Esophagus muscularis mucosa (tissue), 4 donors: Measurements from ENCODE around the gene TPRN. TPM values are rescaled to one million over a fixed set of nuclear protein-coding genes. Genes with fewer than 3 reads are reported as not detected.

Experiments used
- DNase-seq: peaks from one replicate; pipeline ENCODE4 v3.0.0-alpha.2; 2017; ENCODE audit errors: extremely low spot score
- H3K27ac ChIP-seq, 4 donors: fragments of 200-600 bp; sonication (generic); replicated peaks in 1 of 4; 1 replicate in 3 of 4; 2 replicates in 1 of 4; pipeline ENCODE4 v1.5.1; 2016 to 2019; ENCODE audit warnings: mild to moderate bottlenecking in 1 of 4
- H3K27me3 ChIP-seq, 4 donors: fragments of 200-600 bp; sonication (generic); one replicate each; pipeline versions ENCODE4 v1.5.1 to v1.6.0; 2016 to 2019
- H3K36me3 ChIP-seq, 4 donors: fragments of 200-600 bp; sonication (generic); one replicate each; pipeline ENCODE4 v1.5.1; 2016 to 2019
- H3K4me1 ChIP-seq, 4 donors: fragments of 200-600 bp; sonication (generic); one replicate each; pipeline ENCODE4 v1.5.1; 2016 to 2019
- H3K4me3 ChIP-seq, 4 donors: fragments of 200-600 bp; sonication (generic); 1 replicate in 2 of 4; 2 replicates in 2 of 4; pipeline ENCODE4 v1.5.1; 2016 to 2019; ENCODE audit warnings: mild to moderate bottlenecking in 4 of 4, moderate library complexity in 1 of 4
- H3K9me3 ChIP-seq, 4 donors: fragments of 200-600 bp; sonication (generic); 1 replicate in 3 of 4; 2 replicates in 1 of 4; pipeline ENCODE4 v1.5.1; 2016 to 2019
- CTCF ChIP-seq, 3 experiments: fragments of 200-600 bp in 2 of 3; fragments of 450-650 bp in 1 of 3; sonication (generic) in 2 of 3; IDR thresholded peaks; one replicate each; pipeline ENCODE4 v1.5.1; 2017 to 2019; ENCODE audit warnings: antibody characterized with exemption in 3 of 3, mild to moderate bottlenecking in 2 of 3, moderate library complexity in 1 of 3
- EP300 ChIP-seq: sonication (generic); formaldehyde crosslinking; IDR thresholded peaks from one replicate; pipeline ENCODE4 v1.6.1; 2017; ENCODE audit warnings: antibody characterized with exemption
- POLR2A ChIP-seq: fragments of 450-650 bp; IDR thresholded peaks from one replicate; pipeline ENCODE4 v1.6.1; 2017; ENCODE audit warnings: antibody characterized with exemption, moderate library complexity, mild to moderate bottlenecking, low read depth
- POLR2AphosphoS5 ChIP-seq, 2 donors: sonication (generic); formaldehyde crosslinking; IDR thresholded peaks; one replicate each; pipeline ENCODE4 v1.6.1; 2017; ENCODE audit warnings: antibody characterized with exemption in 2 of 2
- WGBS: methylation state at CpG from one replicate; pipeline ENCODE4 v1.1.5; 2018; 5-methylcytosine and 5-hydroxymethylcytosine counted together
- intact Hi-C: fragments of 100-400 bp; cut with DNase I; formaldehyde crosslinking; loops from one replicate; pipeline ENCODE4 v1.15.1; 2023
- total RNA-seq, 4 donors: library from RNA; depleted of rRNA; stranded (reverse); fragments of >200 nt; gene quantifications; one replicate each; pipeline versions ENCODE4 v1.1.0 to v1.2.1, GENCODE V29; 2016

The TPRN gene
- total RNA-seq, 4 donors from 2014 or later = 4.1 to 12.6 (median 7.7) TPM

GRCh38 chr9:137228506-137228967, 28.0 kb upstream of the TPRN start:
- no peak overlapping the region for H3K4me3 ChIP-seq
- intact Hi-C loops = no loop called here
- H3K27me3 ChIP-seq = peaks cover 0 to 71% (median 44%) of the 10 kb centered on the region in 4 donors

GRCh38 chr9:137227853-137228505, 27.4 kb upstream of the TPRN start:
- no peak for DNase-seq
- TF ChIP-seq POLR2AphosphoS5 (IDR thresholded peaks at IDR 0.05) (no peak), CTCF (IDR thresholded peaks at IDR 0.05) (no peak)
- Histone ChIP-seq H3K27ac (no peak overlapping the region), H3K27me3 (peaks cover 0 to 65% (median 44%) of the 10 kb centered on the region in 4 donors), H3K4me3 (no peak overlapping the region), H3K4me1 (peaks cover 8 to 22% (median 19%) of the 10 kb centered on the region in 4 donors), H3K36me3 (no peaks in the 10 kb centered on the region), H3K9me3 (no peaks in the 10 kb centered on the region)
- intact Hi-C loops = loop anchor here (2.0 kb wide), 1 partner anchor 109 kb away; no protein-coding TSS in a partner anchor
- WGBS = 13% methylated on average over 4 of the region's 18 CpGs

More at GRCh38 chr9:137228506-137228967, 28.0 kb upstream of the TPRN start:
- 58% methylated on average over 8 of the region's 29 CpGs for WGBS
- Histone ChIP-seq H3K27ac (no peak overlapping the region), H3K9me3 (no peaks in the 10 kb centered on the region), H3K36me3 (no peaks in the 10 kb centered on the region), H3K4me1 (peaks cover 7 to 21% (median 18%) of the 10 kb centered on the region in 4 donors)
- DNase-seq = no peak
- no peak for TF ChIP-seq EP300
- TF ChIP-seq POLR2A = no peak
- TF ChIP-seq POLR2AphosphoS5 (IDR thresholded peaks at IDR 0.05) = no peak
- no peak for TF ChIP-seq CTCF (IDR thresholded peaks at IDR 0.05)

DNA sequence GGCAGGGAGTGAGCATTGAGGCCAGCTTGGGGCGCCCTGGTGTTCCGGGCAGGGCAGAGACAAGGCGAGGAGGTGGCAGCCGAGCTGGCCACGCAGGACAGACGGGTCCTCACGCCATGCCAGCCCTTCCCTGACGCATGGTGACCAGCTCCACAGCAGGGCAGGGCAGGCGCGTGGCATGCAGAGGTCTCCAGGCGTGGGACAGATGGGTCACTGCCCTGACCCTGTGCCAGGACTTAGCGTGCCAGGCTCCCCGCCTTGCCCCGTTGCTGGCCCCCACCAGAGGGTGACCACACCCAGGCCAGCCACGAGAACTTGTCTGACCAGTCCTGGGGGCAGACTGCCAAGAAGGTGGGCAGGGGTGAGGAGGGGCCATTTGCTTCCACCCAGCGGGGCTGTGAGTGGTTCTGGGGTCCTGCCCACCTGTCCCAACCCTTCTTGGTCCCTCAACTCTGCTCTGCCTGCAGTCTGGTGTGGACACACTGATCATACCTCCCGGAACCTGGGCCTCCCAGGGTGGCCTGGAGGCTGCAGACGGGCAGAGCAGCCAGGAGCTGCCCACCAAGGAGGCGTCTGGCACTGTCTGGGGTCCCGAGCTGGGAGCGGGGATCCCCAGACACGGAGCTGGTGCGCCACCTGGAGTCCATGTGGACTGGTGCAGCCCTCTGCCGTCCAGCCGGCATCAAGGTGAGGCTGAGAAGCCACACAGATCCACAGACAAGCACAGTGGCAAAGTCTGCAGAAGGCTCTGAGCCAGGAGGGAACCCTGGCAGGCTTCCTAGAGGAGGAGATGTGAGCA, 26.7 kb upstream of the TPRN start, which contains the start of gene RNF224:
Gene RNF224, plus strand, starts transcription at position 449 of the 799 bp plus-strand sequence. CDS start 834 bp downstream, outside the sequence.
- Histone ChIP-seq H3K27me3 (peaks cover 0 to 58% (median 40%) of the 10 kb centered on the region in 4 donors), H3K27ac (no peak within 1 kb of the TSS), H3K4me1 (peaks cover 15 to 30% (median 27%) of the 10 kb centered on the region in 4 donors), H3K36me3 (no peaks in the 10 kb centered on the region), H3K9me3 (no peaks in the 10 kb centered on the region), H3K4me3 (no peak within 1 kb of the TSS)
- intact Hi-C loops = loop anchor here (2.0 kb wide), 1 partner anchor 108 kb away; no protein-coding TSS in a partner anchor
- DNase-seq = no peak
- 3% methylated on average over 6 of the region's 25 CpGs for WGBS
- TF ChIP-seq CTCF (IDR thresholded peaks at IDR 0.05) = peak; percentile 74 to 95 (median 86)
- TF ChIP-seq POLR2AphosphoS5 (IDR thresholded peaks at IDR 0.05) = peak in 1 of 2 donors; percentile 19
- TF ChIP-seq POLR2A = no peak

DNA sequence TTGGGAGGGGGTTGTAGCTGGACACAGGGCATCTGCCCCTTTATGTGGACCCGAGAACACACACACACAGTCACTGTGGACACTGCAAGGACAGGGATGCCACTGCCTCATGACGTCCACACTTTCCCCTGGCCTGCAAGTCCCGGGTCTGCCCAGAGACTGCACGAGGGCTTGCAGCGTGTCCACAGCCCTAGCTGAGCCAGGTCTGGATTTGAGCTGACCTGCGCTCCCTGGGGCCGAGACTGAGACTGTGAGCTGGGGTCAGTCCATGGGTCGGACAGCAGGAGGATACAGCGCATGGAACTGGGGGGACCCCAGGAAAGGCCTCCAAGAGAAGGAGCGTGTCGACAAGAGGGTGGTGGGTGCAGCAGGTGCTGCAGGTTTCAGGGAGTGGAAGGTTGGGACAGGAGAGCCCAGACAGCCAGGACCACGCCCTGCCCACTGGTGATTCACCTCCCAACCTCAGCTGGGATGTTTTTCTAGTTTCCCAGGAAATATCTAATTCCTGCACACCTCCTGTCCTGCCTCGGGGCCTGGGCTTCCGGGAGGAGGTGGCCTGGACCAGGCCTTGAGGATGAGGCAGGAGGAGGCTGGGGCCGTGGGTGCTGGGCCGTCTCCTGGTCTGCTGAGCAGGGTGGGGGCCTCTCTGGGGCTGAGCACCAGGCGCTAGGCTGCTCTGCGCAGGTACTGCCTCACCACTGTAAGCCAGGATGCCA, 26.0 kb upstream of the TPRN start:
- Histone ChIP-seq H3K4me3 (no peak overlapping the region), H3K4me1 (peaks cover 17 to 34% (median 31%) of the 10 kb centered on the region in 4 donors)
- intact Hi-C loops = loop anchor here (2.0 kb wide), 1 partner anchor 108 kb away; no protein-coding TSS in a partner anchor

More for the DNA sequence above, 26.0 kb upstream of the TPRN start:
- Histone ChIP-seq H3K27me3 (peaks cover 0 to 51% (median 35%) of the 10 kb centered on the region in 4 donors), H3K36me3 (no peaks in the 10 kb centered on the region), H3K9me3 (no peaks in the 10 kb centered on the region), H3K27ac (no peak overlapping the region)
- 68% methylated on average over 16 of the region's 18 CpGs for WGBS
- no peak for TF ChIP-seq POLR2A
- no peak for TF ChIP-seq POLR2AphosphoS5 (IDR thresholded peaks at IDR 0.05)
- TF ChIP-seq CTCF (IDR thresholded peaks at IDR 0.05) = no peak
- no peak for TF ChIP-seq EP300
- DNase-seq = no peak
